GM23338 (cell line): Measurements from ENCODE around the gene RPL37. TPM values are rescaled to one million over a fixed set of nuclear protein-coding genes. Genes with fewer than 3 reads are reported as not detected.

Experiments
- ATAC-seq: fragments of 200-7000 bp; cut with Tn5 transposase; 3 replicates; pipeline ENCODE4 v1.9.1; 2020
- DNase-seq: peaks from one replicate; pipeline ENCODE4 v3.0.0-alpha.2; 2015; ENCODE audit warnings: low spot score
- H2AFZ ChIP-seq: fragments of 200-600 bp; sonication (generic); 2 replicates; pipeline ENCODE4 v1.8.0; 2016; ENCODE audit warnings: antibody characterized with exemption, mild to moderate bottlenecking, moderate library complexity
- H3F3A ChIP-seq: fragments of 200-600 bp; sonication (generic); replicated peaks from 2 replicates; pipeline ENCODE4 v1.8.0; 2017; ENCODE audit warnings: antibody characterized with exemption, mixed run types, low read depth
- H3K27ac ChIP-seq: fragments of 200-600 bp; sonication (generic); 2 replicates; pipeline ENCODE4 v1.6.1; 2016; ENCODE audit warnings: low read depth
- H3K27me3 ChIP-seq: fragments of 200-600 bp; sonication (generic); 2 replicates; pipeline ENCODE4 v1.8.0; 2016; ENCODE audit warnings: mild to moderate bottlenecking, mixed run types, moderate library complexity; ENCODE audit not compliant: insufficient read depth
- H3K36me3 ChIP-seq: fragments of 200-600 bp; sonication (generic); 2 replicates; pipeline ENCODE4 v1.8.0; 2016; ENCODE audit warnings: mild to moderate bottlenecking; ENCODE audit not compliant: insufficient read depth
- H3K4me1 ChIP-seq: fragments of 200-600 bp; sonication (generic); 2 replicates; pipeline ENCODE4 v1.8.0; 2016; ENCODE audit warnings: mild to moderate bottlenecking, moderate library complexity; ENCODE audit not compliant: insufficient read depth
- H3K4me2 ChIP-seq: fragments of 200-600 bp; sonication (generic); 2 replicates; pipeline ENCODE4 v1.7.1; 2017; ENCODE audit warnings: mixed run types
- H3K4me3 ChIP-seq: fragments of 200-600 bp; sonication (generic); 2 replicates; pipeline ENCODE4 v1.6.1; 2016; ENCODE audit warnings: mixed run types
- H3K79me2 ChIP-seq: fragments of 200-600 bp; sonication (generic); replicated peaks from 2 replicates; pipeline ENCODE4 v1.8.0; 2017; ENCODE audit warnings: mild to moderate bottlenecking; ENCODE audit not compliant: insufficient read depth
- H3K9me2 ChIP-seq: fragments of 200-600 bp; sonication (generic); 2 replicates; pipeline ENCODE4 v1.8.0; 2017; ENCODE audit not compliant: insufficient read depth
- H4K20me1 ChIP-seq: fragments of 200-600 bp; sonication (generic); replicated peaks from 2 replicates; pipeline ENCODE4 v1.8.0; 2017; ENCODE audit warnings: mild to moderate bottlenecking; ENCODE audit not compliant: insufficient read depth
- H3K27ac Mint-ChIP-seq: 2 replicates; pipeline ENCODE4 v1.8.0; 2020; ENCODE audit warnings: inconsistent platforms, mild to moderate bottlenecking, moderate library complexity, mixed read lengths
- H3K27me3 Mint-ChIP-seq: 3 replicates; pipeline ENCODE4 v1.8.0; 2022; ENCODE audit warnings: low read depth, mild to moderate bottlenecking, moderate library complexity, mixed read lengths, inconsistent platforms; ENCODE audit not compliant: insufficient read depth, poor library complexity
- H3K36me3 Mint-ChIP-seq: 3 replicates; pipeline ENCODE4 v1.8.0; 2021; ENCODE audit warnings: low read depth, mild to moderate bottlenecking, inconsistent platforms, moderate library complexity, mixed read lengths
- H3K4me1 Mint-ChIP-seq: 3 replicates; pipeline ENCODE4 v1.8.0; 2020; ENCODE audit warnings: mild to moderate bottlenecking, inconsistent platforms, mixed read lengths
- H3K4me3 Mint-ChIP-seq: 3 replicates; pipeline ENCODE4 v1.8.0; 2021; ENCODE audit warnings: moderate library complexity, mild to moderate bottlenecking, inconsistent platforms, mixed read lengths
- H3K9me3 Mint-ChIP-seq: 3 replicates; pipeline ENCODE4 v1.8.0; 2020; ENCODE audit warnings: moderate library complexity, mild to moderate bottlenecking, inconsistent platforms, mixed read lengths
- CREB1 ChIP-seq: fragments of 250-450 bp; sonication (Bioruptor Pico); IDR thresholded peaks from 2 replicates; pipeline ENCODE4 v1.5.0; 2020; ENCODE audit warnings: low read depth, mild to moderate bottlenecking, moderate library complexity
- ETS1 ChIP-seq: IDR thresholded peaks from 2 replicates; pipeline ENCODE4 v1.6.1; 2016; ENCODE audit warnings: antibody characterized with exemption
- EZH2 ChIP-seq: fragments of 200-600 bp; sonication (generic); IDR thresholded peaks from one replicate; pipeline ENCODE4 v1.8.0; 2017; ENCODE audit warnings: antibody characterized with exemption, mild to moderate bottlenecking, low read depth; ENCODE audit not compliant: unreplicated experiment
- EZH2phosphoT487 ChIP-seq: fragments of 200-600 bp; sonication (generic); IDR thresholded peaks from one replicate; pipeline ENCODE4 v1.8.1; 2018; ENCODE audit warnings: antibody characterized with exemption; ENCODE audit not compliant: unreplicated experiment
- JUNB ChIP-seq: IDR thresholded peaks from one replicate; pipeline ENCODE4 v1.6.1; 2016; ENCODE audit warnings: antibody characterized with exemption; ENCODE audit not compliant: unreplicated experiment
- NANOG ChIP-seq: IDR thresholded peaks from 2 replicates; pipeline ENCODE4 v1.6.1; 2016; ENCODE audit warnings: antibody characterized with exemption, borderline replicate concordance
- POLR2AphosphoS5 ChIP-seq: IDR thresholded peaks from 2 replicates; pipeline ENCODE4 v1.6.1; 2016; ENCODE audit warnings: antibody characterized with exemption, low read depth
- REST ChIP-seq: IDR thresholded peaks from one replicate; pipeline ENCODE4 v1.6.1; 2018; ENCODE audit warnings: antibody characterized with exemption; ENCODE audit not compliant: unreplicated experiment
- ZNF331 ChIP-seq: fragments of 250-450 bp; sonication (Bioruptor Pico); IDR thresholded peaks from 2 replicates; pipeline ENCODE4 v1.5.0; 2020; ENCODE audit warnings: low read depth, mild to moderate bottlenecking, moderate library complexity
- ZNF462 ChIP-seq: fragments of 250-450 bp; sonication (Bioruptor Pico); IDR thresholded peaks from 2 replicates; pipeline ENCODE4 v1.5.0; 2020; ENCODE audit warnings: mild to moderate bottlenecking, moderate library complexity
- polyA plus RNA-seq: library from polyadenylated mRNA; unstranded; fragments of >200 nt; fragmentation: Nextera tagmentation; extraction: Ambion mirVana; gene quantifications from 2 replicates; pipeline ENCODE4 v1.2.1, GENCODE V29; 2016
- total RNA-seq: library from RNA; depleted of rRNA; stranded (reverse); fragments of >200 nt; shearing (Covaris generic); gene quantifications from 2 replicates; pipeline ENCODE4 v1.2.3, GENCODE V29; 2014

The RPL37 gene
- total and polyA plus RNA-seq, 2 experiments from 2014 or later, result 104 to 3,283 TPM

GRCh38 chr5:40838086-40838485 lies 3.1 kb upstream of the RPL37 start (continued):
- TF ChIP-seq ZNF462, result no peak
- no peak for TF ChIP-seq POLR2AphosphoS5
- no peak for TF ChIP-seq EZH2phosphoT487
- TF ChIP-seq EZH2, result no peak
- TF ChIP-seq ZNF331 (CRISPR knock-in tag), result no peak
- TF ChIP-seq NANOG, result no peak
- TF ChIP-seq CREB1 (CRISPR knock-in tag), result no peak

- H3K4me1 Mint-ChIP-seq, result peaks cover 37% of the 10 kb centered on the region
- H3K79me2 ChIP-seq, result peaks cover 55% of the 10 kb centered on the region
- no peak for TF ChIP-seq REST
- TF ChIP-seq JUNB, result no peak
- no peak for TF ChIP-seq CREB1 (CRISPR knock-in tag)
- TF ChIP-seq ETS1, result no peak
- TF ChIP-seq ZNF331 (CRISPR knock-in tag), result no peak
- no peak for TF ChIP-seq NANOG
- TF ChIP-seq EZH2, result no peak
These were observed 602 bp downstream of the RPL37 start for GRCh38 chr5:40834391-40834848.

More at GRCh38 chr5:40834391-40834848, 602 bp downstream of the RPL37 start:
- H3K36me3 ChIP-seq, result peaks cover 49% of the 10 kb centered on the region
- H3K4me2 ChIP-seq, result peak overlapping the region; percentile 97
- DNase-seq (no peak), ATAC-seq (no peak)
- H2AFZ ChIP-seq, result no peak overlapping the region
- no peaks in the 10 kb centered on the region for H3K9me2 ChIP-seq
- H3K4me3 ChIP-seq, result peak overlapping the region; percentile 97
- H3K4me3 Mint-ChIP-seq, result peak overlapping the region; percentile 100
- peak overlapping the region; percentile 100 for H3K27ac Mint-ChIP-seq
- H4K20me1 ChIP-seq, result peaks cover 34% of the 10 kb centered on the region
- H3F3A ChIP-seq, result peaks cover 62% of the 10 kb centered on the region
- H3K9me3 Mint-ChIP-seq, result 0 out of 3 replicates have a peak, but pooled peaks cover 9% of the 10 kb centered on the region
- H3K4me1 ChIP-seq, result peaks cover 30% of the 10 kb centered on the region
- peaks cover 33% of the 10 kb centered on the region for H3K27me3 Mint-ChIP-seq
- peaks cover 60% of the 10 kb centered on the region for H3K36me3 Mint-ChIP-seq
- peak overlapping the region; percentile 99 for H3K27ac ChIP-seq
- no peaks in the 10 kb centered on the region for H3K27me3 ChIP-seq
